Measurements from ENCODE around the gene ANKFN1. TPM values are rescaled to one million over a fixed set of nuclear protein-coding genes. Genes with fewer than 3 reads are reported as not detected.

The ANKFN1 gene
- total RNA-seq, 1 donor from 2014 or later = not detected

GRCh38 chr17:56292578-56292977, 139.3 kb downstream of the ANKFN1 start:
- Mint-ChIP-seq H3K36me3 (no peaks in the 10 kb centered on the region), H3K4me3 (no peak overlapping the region), H3K27ac (no peak overlapping the region), H3K27me3 (ENCODE audit: insufficient read depth, low read depth) (peaks cover 5% of the 10 kb centered on the region), H3K4me1 (peaks cover 11% of the 10 kb centered on the region), H3K9me3 (no peaks in the 10 kb centered on the region)
- no peaks in the 10 kb centered on the region for H3K27me3 ChIP-seq
- H2AFZ ChIP-seq (replicated peaks) = peak overlapping the region; percentile 14
- TF ChIP-seq EZH2phosphoT487 (IDR thresholded peaks at IDR 0.05) (no peak), EZH2 (IDR thresholded peaks at IDR 0.05) (no peak), CTCF (IDR thresholded peaks at IDR 0.05) (no peak)
- DNase-seq (ENCODE audit: low spot score) = no peak
- H3K36me3 ChIP-seq = no peaks in the 10 kb centered on the region
- H4K20me1 ChIP-seq (ENCODE audit: low read depth) = no peaks in the 10 kb centered on the region
- no peak overlapping the region for H3K9ac ChIP-seq
- H3F3A ChIP-seq (ENCODE audit: low read depth) = no peaks in the 10 kb centered on the region
- peaks cover 13% of the 10 kb centered on the region for H3K4me1 ChIP-seq
- H3K4me3 ChIP-seq = no peak overlapping the region
- no peak overlapping the region for H3K4me2 ChIP-seq
- H3K9me3 ChIP-seq (ENCODE audit: low read depth) = no peaks in the 10 kb centered on the region
- H3K79me2 ChIP-seq (ENCODE audit: low read depth) = no peaks in the 10 kb centered on the region
- H3K27ac ChIP-seq = no peak overlapping the region

GRCh38 chr17:56297184-56297583, 143.9 kb downstream of the ANKFN1 start:
- H3K36me3 Mint-ChIP-seq = no peaks in the 10 kb centered on the region
- DNase-seq (ENCODE audit: low spot score) = no peak
- no peak overlapping the region for H3K27ac ChIP-seq
- peak overlapping the region; percentile 2 for H3K4me2 ChIP-seq
- no peak overlapping the region for H3K9ac ChIP-seq
- no peaks in the 10 kb centered on the region for H4K20me1 ChIP-seq (ENCODE audit: low read depth)
- no peaks in the 10 kb centered on the region for H3K9me3 ChIP-seq (ENCODE audit: low read depth)
- H3F3A ChIP-seq (ENCODE audit: low read depth) = no peaks in the 10 kb centered on the region
- no peak overlapping the region for H3K27ac Mint-ChIP-seq
- no peaks in the 10 kb centered on the region for H3K36me3 ChIP-seq
- H3K27me3 Mint-ChIP-seq (ENCODE audit: insufficient read depth, low read depth) = peaks cover 5% of the 10 kb centered on the region
- no peak for TF ChIP-seq CTCF (IDR thresholded peaks at IDR 0.05)
- TF ChIP-seq EZH2 (IDR thresholded peaks at IDR 0.05) = no peak
- TF ChIP-seq EZH2phosphoT487 (IDR thresholded peaks at IDR 0.05) = no peak
- H3K4me3 ChIP-seq = no peak overlapping the region
- peak overlapping the region; percentile 11 for H2AFZ ChIP-seq (replicated peaks)
- H3K79me2 ChIP-seq (ENCODE audit: low read depth) = no peaks in the 10 kb centered on the region
- H3K4me1 ChIP-seq = peaks cover 12% of the 10 kb centered on the region
- H3K4me1 Mint-ChIP-seq = peaks cover 8% of the 10 kb centered on the region
- H3K27me3 ChIP-seq = no peaks in the 10 kb centered on the region
- no peaks in the 10 kb centered on the region for H3K9me3 Mint-ChIP-seq
- H3K4me3 Mint-ChIP-seq = no peak overlapping the region

GRCh38 chr17:56298846-56299245, 145.6 kb downstream of the ANKFN1 start:
- H4K20me1 ChIP-seq (ENCODE audit: low read depth) = no peaks in the 10 kb centered on the region
- no peak overlapping the region for H3K4me3 ChIP-seq
- H3K4me1 ChIP-seq = peaks cover 8% of the 10 kb centered on the region
- no peak overlapping the region for H3K4me2 ChIP-seq
- no peak for DNase-seq (ENCODE audit: low spot score)
- H3K9me3 Mint-ChIP-seq = no peaks in the 10 kb centered on the region
- H2AFZ ChIP-seq (replicated peaks) = no peak overlapping the region
- no peak overlapping the region for H3K9ac ChIP-seq
- TF ChIP-seq EZH2 (IDR thresholded peaks at IDR 0.05) (no peak), CTCF (IDR thresholded peaks at IDR 0.05) (no peak)
- H3F3A ChIP-seq (ENCODE audit: low read depth) = no peaks in the 10 kb centered on the region
- H3K36me3 Mint-ChIP-seq = no peaks in the 10 kb centered on the region
- no peaks in the 10 kb centered on the region for H3K79me2 ChIP-seq (ENCODE audit: low read depth)
- no peaks in the 10 kb centered on the region for H3K9me3 ChIP-seq (ENCODE audit: low read depth)
- H3K27ac ChIP-seq = no peak overlapping the region
- H3K4me1 Mint-ChIP-seq = peaks cover 5% of the 10 kb centered on the region
- H3K27ac Mint-ChIP-seq = no peak overlapping the region
- no peak overlapping the region for H3K4me3 Mint-ChIP-seq
- no peaks in the 10 kb centered on the region for H3K36me3 ChIP-seq
- peaks cover 5% of the 10 kb centered on the region for H3K27me3 Mint-ChIP-seq (ENCODE audit: insufficient read depth, low read depth)
- H3K27me3 ChIP-seq = no peaks in the 10 kb centered on the region
